GM20431 (cell line): ENCODE data around the gene JARID2.

Experiments
- in situ Hi-C: fragments of 300-500 bp; cut with MseI, MboI; formaldehyde crosslinking; loops from one replicate; pipeline ENCODE4 v1.15.0; 2020; ENCODE audit warnings: low sequenced_read_pairs; ENCODE audit not compliant: unreplicated experiment

JARID2 gene

GRCh38 chr6:15327271-15327670 lies 81.4 kb downstream of the JARID2 start:
- in situ Hi-C loops = no loop called here

- in situ Hi-C loops = no loop called here
Measured at GRCh38 chr6:15329197-15329671, 83.4 kb downstream of the JARID2 start.

- in situ Hi-C loops = no loop called here
Measured at GRCh38 chr6:15330174-15330944, 84.5 kb downstream of the JARID2 start.

GRCh38 chr6:15331143-15331542 lies 85.3 kb downstream of the JARID2 start:
- in situ Hi-C loops = no loop called here

GRCh38 chr6:15331629-15332251 lies 85.9 kb downstream of the JARID2 start:
- in situ Hi-C loops = no loop called here

- in situ Hi-C loops = no loop called here
Measured at GRCh38 chr6:15332446-15332845, 86.6 kb downstream of the JARID2 start.

DNA sequence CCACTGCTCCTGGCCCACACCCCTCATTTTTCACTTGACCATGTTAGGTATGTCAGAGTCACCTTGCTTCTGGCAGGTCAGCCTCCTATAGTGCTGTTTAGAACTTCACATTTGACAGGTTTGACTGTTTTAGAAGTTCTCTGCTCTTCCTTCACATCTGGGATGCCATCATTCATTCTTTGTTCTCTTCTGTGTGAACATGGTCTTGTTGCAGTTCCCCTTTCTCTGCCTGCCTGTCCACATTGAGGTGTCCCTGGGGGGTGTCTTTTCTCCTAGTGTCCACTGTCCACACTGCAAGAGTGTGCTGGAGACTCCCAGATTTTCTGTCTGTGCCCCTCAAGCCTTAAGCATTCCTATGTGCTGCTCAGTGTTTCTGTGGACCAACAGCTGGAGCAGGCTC lies 89.5 kb downstream of the JARID2 start:
- in situ Hi-C loops = no loop called here

DNA sequence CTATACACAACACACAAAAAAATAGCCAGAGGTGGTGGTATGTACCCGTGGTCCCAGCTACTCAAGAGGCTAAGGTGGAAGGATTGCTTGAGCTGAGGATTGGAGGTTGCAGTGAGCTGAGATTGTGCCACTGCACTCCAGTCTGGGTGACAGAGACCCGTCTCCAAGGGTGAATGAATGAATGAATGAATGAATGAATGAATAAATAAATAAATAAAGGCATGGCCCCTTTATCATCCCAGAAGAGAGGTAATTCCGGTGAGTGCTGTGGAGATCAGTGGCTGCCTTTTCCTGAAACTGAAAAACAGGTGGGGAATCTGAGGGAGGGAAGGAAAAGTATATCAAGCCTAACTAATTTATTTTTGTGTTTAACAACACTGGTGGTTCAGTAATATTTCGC lies 90.0 kb downstream of the JARID2 start:
- in situ Hi-C loops = no loop called here

DNA sequence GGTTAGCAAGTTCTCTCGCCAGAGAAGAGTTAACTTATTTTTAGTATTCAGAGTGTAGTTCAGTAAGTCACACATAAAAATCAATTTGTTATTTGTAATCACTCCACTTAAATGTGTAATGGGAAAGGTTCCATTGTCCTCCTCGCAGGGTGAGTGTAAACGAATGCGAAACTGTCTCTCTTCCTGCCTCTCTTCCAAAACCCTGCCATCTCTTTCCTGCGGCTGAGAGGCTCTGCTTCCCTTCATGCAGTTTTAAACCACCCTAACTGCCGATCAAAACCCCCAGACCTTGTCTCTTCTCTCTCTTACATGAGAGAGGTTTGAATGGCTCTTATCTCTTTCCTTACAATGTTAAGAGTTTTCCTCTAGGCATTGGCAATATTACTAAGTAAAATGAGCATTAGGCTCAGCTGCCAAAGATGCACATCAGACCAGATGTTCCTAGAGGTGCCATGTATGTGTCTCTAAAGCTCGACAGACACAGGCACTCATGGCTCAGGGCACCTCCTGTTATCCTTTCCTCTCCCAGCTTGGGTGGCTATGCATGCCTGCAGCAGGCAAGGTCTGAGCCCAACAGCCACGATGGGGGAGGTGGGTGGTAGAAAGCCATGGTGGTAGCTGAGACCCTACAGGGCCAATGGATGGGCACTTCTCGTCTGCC lies 91.2 kb downstream of the JARID2 start:
- in situ Hi-C loops = no loop called here

GRCh38 chr6:15337582-15337981 lies 91.7 kb downstream of the JARID2 start:
- in situ Hi-C loops = no loop called here

- in situ Hi-C loops = no loop called here
Measured at GRCh38 chr6:15338476-15338875, 92.6 kb downstream of the JARID2 start.

GRCh38 chr6:15339081-15339480 lies 93.2 kb downstream of the JARID2 start:
- in situ Hi-C loops = no loop called here

DNA sequence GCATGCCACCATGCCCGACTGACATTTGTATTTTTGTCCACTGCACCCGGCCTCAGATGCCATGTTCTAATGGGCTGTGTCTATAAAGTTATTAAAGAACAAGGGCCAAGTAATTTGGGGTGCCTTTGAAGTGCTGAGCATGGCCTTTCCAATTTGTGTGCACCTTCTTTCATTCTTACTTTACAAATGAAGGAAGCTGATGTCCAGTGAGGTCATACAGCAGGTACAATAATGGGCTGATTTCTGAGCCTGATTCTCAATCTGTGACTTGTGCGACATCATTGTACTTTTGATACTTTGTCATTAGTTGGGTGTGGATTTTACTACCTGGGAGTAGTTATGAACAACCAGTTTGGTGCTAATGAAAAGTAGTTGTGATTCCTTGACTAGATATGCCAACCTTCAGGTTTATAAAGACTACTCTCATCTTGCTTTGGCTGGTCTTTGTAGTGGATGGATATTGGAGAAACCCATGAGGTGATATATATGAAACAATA lies 94.3 kb downstream of the JARID2 start:
- in situ Hi-C loops = no loop called here

DNA sequence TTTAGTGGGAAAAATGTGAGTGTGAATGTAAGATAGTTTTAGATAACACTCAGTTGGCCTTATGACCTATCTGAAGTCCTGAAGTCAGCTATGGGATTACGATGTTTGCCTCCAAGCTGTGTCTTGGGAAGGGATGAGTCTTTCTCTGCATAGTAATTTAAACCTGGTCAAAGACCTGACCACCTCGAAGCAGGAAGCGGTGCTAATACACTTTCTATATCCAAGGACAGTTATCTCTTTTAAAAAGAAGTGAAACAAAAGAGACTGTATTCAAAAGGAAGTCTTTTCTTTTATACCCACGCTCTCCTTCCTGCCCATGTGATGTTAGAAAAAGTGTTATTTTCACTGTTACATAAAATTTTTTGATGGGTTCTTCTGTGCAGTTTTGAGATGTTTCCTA lies 94.9 kb downstream of the JARID2 start:
- in situ Hi-C loops = no loop called here

GRCh38 chr6:15341311-15342001 lies 95.6 kb downstream of the JARID2 start:
- in situ Hi-C loops = no loop called here

- in situ Hi-C loops = no loop called here
Measured at GRCh38 chr6:15342114-15342513, 96.2 kb downstream of the JARID2 start.

DNA sequence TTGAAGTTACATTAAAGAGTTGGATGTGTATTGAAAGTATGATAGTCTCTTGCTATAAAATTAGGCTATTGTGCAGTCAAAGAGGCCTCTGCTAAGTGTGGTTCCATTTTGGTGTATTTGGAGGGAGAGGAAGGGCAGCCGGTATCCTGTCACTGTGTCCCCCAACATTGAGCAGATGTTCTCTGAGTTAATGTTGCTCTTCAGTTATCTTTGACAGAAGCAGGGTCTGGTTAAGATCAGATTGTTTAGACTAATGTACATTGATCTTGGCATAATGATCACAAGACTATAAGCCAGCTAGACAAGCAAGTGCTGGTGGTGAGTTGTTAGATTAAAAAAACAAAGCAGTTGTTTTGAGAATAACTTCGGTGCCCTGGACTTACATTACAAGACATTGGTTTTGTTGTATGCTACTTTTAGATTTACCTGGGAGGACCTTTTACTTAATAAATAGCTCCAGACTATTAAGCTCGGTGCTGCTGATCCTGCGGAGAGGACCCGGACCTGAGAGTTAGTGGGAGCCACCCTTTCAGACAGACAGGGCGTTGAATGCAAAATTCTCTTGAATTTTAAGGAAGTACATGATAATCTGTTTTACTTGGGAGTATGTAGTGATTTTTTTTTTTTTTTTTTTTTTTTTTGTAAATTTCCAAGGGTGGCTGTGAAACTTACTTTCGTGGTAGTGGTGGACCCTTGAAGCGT lies 97.8 kb downstream of the JARID2 start:
- in situ Hi-C loops = no loop called here

GRCh38 chr6:15344192-15344519 lies 98.3 kb downstream of the JARID2 start:
- in situ Hi-C loops = no loop called here

GRCh38 chr6:15344831-15345230 lies 99.0 kb downstream of the JARID2 start:
- in situ Hi-C loops = no loop called here

DNA sequence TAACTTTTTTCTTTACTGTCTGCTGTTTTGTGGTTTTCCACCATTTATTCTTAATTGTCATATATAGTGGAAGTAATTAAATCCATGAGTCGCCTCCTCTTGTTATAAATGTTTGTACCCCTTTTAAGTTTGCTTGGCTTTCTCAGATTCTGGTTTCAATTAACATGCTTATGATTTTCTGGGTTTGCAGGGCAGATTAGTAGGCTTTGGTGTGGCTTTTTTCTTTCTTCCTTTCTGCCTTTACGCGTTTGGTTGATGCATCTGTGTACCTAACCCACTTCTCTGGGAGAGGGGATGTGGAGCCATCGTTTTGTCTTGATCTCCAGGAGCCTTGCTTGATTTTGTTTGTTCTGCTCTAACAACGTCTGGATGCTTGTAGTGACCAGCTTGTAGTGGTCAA lies 100.4 kb downstream of the JARID2 start:
- in situ Hi-C loops = no loop called here
